Measurements from ENCODE around the gene CGB3.

Gene CGB3

GRCh38 chr19:48989701-48990291 is 34.3 kb downstream of the CGB3 start:
- DNase-seq = no peak
- H3K9me2 ChIP-seq (replicated peaks; ENCODE audit: insufficient read depth, low read length) = no peaks in the 10 kb centered on the region
- no peaks in the 10 kb centered on the region for H3K27me3 ChIP-seq (replicated peaks; ENCODE audit: insufficient read depth, low read length)
- peaks cover 7% of the 10 kb centered on the region for H3K4me1 ChIP-seq (ENCODE audit: low read length)
- TF ChIP-seq CTCF (IDR thresholded peaks at IDR 0.05; ENCODE audit: low read length) (no peak), EZH2phosphoT487 (IDR thresholded peaks at IDR 0.05; ENCODE audit: low read length) (no peak), EZH2 (optimal IDR thresholded peaks at IDR 0.05; ENCODE audit: low read depth, low read length) (no peak)
- no peaks in the 10 kb centered on the region for H4K20me1 ChIP-seq (ENCODE audit: insufficient read depth, low read length)
- H3K9me3 ChIP-seq (replicated peaks; ENCODE audit: insufficient read depth, low read length) = no peaks in the 10 kb centered on the region
- H3K4me3 ChIP-seq (ENCODE audit: low read length) = no peak overlapping the region
- no peaks in the 10 kb centered on the region for H3F3A ChIP-seq (ENCODE audit: insufficient read depth, low read length)
- H3K27ac ChIP-seq (ENCODE audit: low read length) = no peak overlapping the region
- H3K9ac ChIP-seq (ENCODE audit: low read length) = no peak overlapping the region
- no peak overlapping the region for H3K4me2 ChIP-seq (ENCODE audit: low read depth, low read length)
- H2AFZ ChIP-seq (ENCODE audit: low read length) = no peak overlapping the region
- H3K36me3 ChIP-seq (replicated peaks; ENCODE audit: insufficient read depth, low read length) = no peaks in the 10 kb centered on the region
- peaks cover 41% of the 10 kb centered on the region for H3K79me2 ChIP-seq (ENCODE audit: low read length)

- Histone ChIP-seq H3K36me3 (replicated peaks; ENCODE audit: insufficient read depth, low read length) (no peaks in the 10 kb centered on the region), H3K4me1 (ENCODE audit: low read length) (peaks cover 6% of the 10 kb centered on the region), H2AFZ (ENCODE audit: low read length) (no peak overlapping the region), H3F3A (ENCODE audit: insufficient read depth, low read length) (no peaks in the 10 kb centered on the region), H3K9ac (ENCODE audit: low read length) (no peak overlapping the region), H3K9me3 (replicated peaks; ENCODE audit: insufficient read depth, low read length) (no peaks in the 10 kb centered on the region), H3K27ac (ENCODE audit: low read length) (no peak overlapping the region), H3K27me3 (replicated peaks; ENCODE audit: insufficient read depth, low read length) (no peaks in the 10 kb centered on the region), H3K4me3 (ENCODE audit: low read length) (no peak overlapping the region), H3K9me2 (replicated peaks; ENCODE audit: insufficient read depth, low read length) (no peaks in the 10 kb centered on the region), H4K20me1 (ENCODE audit: insufficient read depth, low read length) (no peaks in the 10 kb centered on the region), H3K4me2 (ENCODE audit: low read depth, low read length) (no peak overlapping the region), H3K79me2 (ENCODE audit: low read length) (peaks cover 32% of the 10 kb centered on the region)
- TF ChIP-seq EZH2phosphoT487 (IDR thresholded peaks at IDR 0.05; ENCODE audit: low read length) (no peak), CTCF (IDR thresholded peaks at IDR 0.05; ENCODE audit: low read length) (no peak), EZH2 (optimal IDR thresholded peaks at IDR 0.05; ENCODE audit: low read depth, low read length) (no peak)
- DNase-seq = no peak
Measured at GRCh38 chr19:48988860-48989259, 35.3 kb downstream of the CGB3 start.

- DNase-seq = no peak
- Histone ChIP-seq H3K4me1 (ENCODE audit: low read length) (peaks cover 6% of the 10 kb centered on the region), H3K4me2 (ENCODE audit: low read depth, low read length) (no peak overlapping the region), H2AFZ (ENCODE audit: low read length) (no peak overlapping the region), H3K27ac (ENCODE audit: low read length) (no peak overlapping the region), H3F3A (ENCODE audit: insufficient read depth, low read length) (no peaks in the 10 kb centered on the region), H3K4me3 (ENCODE audit: low read length) (no peak overlapping the region), H3K9me3 (replicated peaks; ENCODE audit: insufficient read depth, low read length) (no peaks in the 10 kb centered on the region), H3K9ac (ENCODE audit: low read length) (no peak overlapping the region), H3K9me2 (replicated peaks; ENCODE audit: insufficient read depth, low read length) (no peaks in the 10 kb centered on the region), H3K36me3 (replicated peaks; ENCODE audit: insufficient read depth, low read length) (no peaks in the 10 kb centered on the region), H3K27me3 (replicated peaks; ENCODE audit: insufficient read depth, low read length) (no peaks in the 10 kb centered on the region), H3K79me2 (ENCODE audit: low read length) (peaks cover 30% of the 10 kb centered on the region), H4K20me1 (ENCODE audit: insufficient read depth, low read length) (no peaks in the 10 kb centered on the region)
- no peak for TF ChIP-seq CTCF (IDR thresholded peaks at IDR 0.05; ENCODE audit: low read length)
- no peak for TF ChIP-seq EZH2 (optimal IDR thresholded peaks at IDR 0.05; ENCODE audit: low read depth, low read length)
- no peak for TF ChIP-seq EZH2phosphoT487 (IDR thresholded peaks at IDR 0.05; ENCODE audit: low read length)
Measured at GRCh38 chr19:48988286-48988685, 35.8 kb downstream of the CGB3 start.
